ENCODE results near the gene KHK.
A peak's percentile ranks its signal among the peaks of the same experiment; 100 is the strongest.

Gene KHK

DNA sequence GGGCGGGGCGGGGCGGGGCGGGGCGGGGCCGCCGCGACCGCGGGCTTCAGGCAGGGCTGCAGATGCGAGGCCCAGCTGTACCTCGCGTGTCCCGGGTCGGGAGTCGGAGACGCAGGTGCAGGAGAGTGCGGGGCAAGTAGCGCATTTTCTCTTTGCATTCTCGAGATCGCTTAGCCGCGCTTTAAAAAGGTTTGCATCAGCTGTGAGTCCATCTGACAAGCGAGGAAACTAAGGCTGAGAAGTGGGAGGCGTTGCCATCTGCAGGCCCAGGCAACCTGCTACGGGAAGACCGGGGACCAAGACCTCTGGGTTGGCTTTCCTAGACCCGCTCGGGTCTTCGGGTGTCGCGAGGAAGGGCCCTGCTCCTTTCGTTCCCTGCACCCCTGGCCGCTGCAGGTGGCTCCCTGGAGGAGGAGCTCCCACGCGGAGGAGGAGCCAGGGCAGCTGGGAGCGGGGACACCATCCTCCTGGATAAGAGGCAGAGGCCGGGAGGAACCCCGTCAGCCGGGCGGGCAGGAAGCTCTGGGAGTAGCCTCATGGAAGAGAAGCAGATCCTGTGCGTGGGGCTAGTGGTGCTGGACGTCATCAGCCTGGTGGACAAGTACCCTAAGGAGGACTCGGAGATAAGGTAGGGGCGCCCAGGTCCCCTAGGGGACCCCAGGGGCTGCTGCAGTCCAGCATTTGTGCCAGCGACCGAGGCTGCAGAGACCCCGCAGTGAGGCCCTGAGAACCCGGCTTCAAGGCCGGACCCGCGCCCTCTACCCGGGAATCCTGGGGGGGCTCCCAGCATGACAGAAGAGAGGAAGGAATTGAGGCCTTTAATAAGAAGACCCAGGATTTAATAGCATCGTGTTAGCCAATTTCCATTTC, at the start of gene KHK:
Gene KHK (plus strand): TSS at position 49 of the 870 bp plus-strand sequence. CDS start 488 bp downstream, at position 537.
- peak; percentile 40 to 55 for DNase-seq

DNA sequence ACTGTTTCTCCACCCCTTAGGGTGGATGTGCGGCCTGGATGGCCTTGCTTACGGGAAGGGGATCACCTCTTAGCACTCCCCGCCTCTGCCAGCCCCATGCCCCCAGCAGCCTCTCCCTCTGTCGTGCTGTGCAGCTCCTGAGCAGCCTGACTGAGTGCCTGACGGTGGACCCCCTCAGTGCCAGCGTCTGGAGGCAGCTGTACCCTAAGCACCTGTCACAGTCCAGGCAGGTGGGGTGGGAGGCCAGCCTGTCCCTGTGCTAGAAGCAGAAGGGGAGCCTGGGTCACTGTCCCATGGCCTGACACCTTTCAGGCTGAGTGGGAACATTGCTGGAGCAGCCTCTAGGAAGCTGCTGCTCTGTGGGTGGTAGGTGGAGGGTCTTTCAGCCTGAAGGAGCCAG, 48.6 kb upstream of the KHK start:
- DNase-seq = no peak

DNA sequence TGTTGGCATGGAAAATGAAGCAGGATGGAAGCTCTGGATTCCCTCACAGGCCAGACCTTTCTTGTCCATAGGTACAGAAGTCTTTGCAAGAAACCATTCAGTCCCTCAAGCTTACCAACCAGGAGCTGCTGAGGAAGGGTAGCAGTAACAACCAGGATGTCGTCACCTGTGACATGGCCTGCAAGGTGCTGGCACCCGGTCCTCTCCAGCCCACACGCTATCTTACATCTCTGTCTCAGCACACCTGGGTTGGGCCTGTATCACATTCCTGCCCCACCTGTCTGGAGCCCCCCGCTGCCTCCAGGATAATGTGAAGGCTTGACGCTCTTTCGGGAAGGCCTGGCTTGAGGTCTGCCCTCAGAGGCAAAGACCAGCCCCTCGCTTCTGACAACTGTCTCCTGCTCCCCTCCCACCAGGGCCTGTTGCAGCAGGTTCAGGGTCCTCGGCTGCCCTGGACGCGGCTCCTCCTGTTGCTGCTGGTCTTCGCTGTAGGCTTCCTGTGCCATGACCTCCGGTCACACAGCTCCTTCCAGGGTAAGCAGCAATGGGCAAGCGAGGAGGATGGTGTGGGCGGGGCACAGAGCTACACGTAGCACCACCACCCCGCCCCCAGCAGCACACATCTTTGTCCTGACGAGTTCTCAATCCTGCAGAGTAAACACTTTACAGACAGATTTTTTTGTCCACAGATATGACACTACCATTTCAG, 47.8 kb upstream of the KHK start:
- DNase-seq = no peak

DNA sequence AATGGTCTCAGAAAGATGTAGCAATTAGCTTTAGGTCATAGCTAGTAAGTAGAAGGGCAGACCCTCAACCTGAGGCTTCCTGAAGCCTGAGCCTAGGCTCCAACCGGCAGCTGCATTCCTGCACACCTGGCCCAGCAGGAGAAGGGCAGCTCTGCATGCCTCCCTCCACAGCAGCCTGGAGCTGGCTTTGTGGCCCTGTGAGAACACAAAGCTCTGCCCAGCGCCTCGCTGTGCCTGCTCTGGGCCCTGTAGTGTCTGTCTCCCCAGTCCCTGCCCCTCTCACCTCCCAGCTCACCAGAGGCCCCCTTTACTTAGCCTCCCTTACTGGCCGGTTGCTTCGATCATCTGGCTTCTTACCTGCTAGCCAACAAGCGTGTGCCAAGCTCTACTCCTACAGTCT, 47.1 kb upstream of the KHK start:
- no peak for DNase-seq

DNA sequence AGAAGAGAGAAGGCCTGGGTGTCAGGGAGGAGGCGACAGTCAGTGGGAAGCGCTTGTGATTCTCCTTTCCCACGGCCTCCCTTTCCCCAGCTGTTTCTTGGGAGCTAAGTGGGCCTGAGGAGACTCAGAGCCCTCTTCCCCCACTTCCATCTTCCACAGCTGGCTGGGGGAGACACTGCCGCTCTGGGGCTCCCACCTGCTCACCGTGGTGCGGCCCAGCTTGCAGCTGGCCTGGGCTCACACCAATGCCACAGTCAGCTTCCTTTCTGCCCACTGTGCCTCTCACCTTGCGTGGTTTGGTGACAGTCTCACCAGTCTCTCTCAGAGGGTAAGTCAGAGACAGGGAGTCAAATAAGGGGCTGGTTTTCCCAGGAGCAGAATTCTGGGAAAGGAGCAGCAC, 46.7 kb upstream of the KHK start:
- DNase-seq = no peak

DNA sequence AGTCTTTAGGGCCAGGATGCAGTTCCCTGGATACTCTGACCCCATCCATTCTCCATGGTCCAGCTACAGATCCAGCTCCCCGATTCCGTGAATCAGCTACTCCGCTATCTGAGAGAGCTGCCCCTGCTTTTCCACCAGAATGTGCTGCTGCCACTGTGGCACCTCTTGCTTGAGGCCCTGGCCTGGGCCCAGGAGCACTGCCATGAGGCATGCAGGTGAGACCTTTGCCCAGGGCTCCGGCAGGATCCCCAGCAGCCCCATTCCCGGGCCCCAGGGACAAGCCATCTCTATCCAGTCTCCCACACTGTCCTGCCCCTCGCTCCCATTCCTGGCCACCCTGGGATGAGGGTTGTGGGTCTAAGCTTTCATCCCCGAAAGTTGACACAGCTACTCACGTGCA, 46.3 kb upstream of the KHK start:
- no peak for DNase-seq

DNA sequence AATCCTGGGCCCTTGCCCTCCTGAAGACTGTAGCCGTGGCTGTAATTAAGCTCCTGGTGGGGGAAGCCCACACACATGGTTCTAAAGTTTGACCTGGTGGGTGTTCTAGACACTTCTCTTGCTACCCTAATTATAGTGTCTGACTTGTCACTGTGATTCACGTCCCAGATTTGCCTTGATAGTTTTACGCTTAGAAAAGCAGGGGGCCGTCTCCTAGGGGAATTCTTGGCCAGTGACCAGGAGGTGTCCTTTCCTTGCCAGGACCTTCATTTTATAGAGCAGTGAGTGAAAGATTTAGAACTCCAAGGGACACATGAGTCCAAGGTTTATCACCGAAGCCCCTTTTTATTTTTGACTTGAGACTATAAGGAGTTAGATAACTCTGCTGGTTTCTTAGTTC, 44.8 kb upstream of the KHK start:
- no peak for DNase-seq

DNA sequence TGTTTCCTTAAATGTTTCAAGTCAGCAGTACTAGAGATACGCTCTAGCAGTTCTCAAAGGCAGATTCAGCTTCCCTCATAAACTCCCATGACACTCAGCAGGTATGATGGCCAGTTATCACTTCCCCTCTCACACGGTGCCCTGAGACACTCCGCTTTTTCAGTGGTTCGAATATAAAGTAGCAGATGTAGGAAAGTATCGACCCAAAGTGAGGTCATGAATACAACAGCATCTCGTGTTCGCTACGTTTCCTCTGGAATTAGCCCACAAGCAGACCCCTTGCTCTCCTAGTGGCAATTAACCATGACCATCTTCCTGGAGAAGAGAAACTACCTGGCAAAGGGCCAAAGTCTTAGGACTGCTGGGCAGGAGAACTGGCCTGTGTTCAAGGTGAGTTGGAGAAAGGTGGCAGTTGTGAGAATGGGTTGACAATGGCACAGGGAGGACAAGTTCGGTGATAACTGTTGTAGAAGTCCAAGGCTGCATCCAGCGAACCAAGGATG, 44.4 kb upstream of the KHK start:
- DNase-seq = no peak

DNA sequence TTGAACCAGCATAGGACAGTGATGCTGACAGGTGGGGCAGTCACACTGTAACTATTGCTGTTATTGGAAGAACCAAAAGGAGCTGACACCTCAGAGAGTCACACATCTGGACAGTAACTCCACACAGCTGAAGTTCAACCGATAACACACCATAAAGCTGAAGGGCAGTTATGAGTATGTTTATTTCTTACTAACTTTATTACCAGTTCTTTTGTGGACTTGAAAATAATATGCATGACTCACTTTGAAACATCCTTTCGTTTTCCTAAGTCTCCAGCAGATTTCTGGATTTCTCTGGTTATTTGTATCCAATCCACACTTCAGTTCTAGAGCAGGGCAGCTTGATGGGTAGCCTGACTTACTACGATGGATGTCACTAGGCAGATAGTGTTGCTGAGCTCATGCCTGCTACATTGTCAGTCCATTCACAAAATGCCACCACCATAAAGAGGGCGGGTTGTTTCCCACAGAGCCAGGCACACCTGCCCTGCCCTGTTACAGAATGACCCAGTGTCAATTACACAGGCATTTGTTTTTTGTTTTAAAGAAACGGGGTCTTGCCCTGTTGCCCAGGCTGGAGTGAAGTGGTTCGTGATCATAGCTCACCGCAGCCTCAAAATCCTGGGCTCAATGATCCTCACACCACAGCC, 43.5 kb upstream of the KHK start:
- DNase-seq = no peak

DNA sequence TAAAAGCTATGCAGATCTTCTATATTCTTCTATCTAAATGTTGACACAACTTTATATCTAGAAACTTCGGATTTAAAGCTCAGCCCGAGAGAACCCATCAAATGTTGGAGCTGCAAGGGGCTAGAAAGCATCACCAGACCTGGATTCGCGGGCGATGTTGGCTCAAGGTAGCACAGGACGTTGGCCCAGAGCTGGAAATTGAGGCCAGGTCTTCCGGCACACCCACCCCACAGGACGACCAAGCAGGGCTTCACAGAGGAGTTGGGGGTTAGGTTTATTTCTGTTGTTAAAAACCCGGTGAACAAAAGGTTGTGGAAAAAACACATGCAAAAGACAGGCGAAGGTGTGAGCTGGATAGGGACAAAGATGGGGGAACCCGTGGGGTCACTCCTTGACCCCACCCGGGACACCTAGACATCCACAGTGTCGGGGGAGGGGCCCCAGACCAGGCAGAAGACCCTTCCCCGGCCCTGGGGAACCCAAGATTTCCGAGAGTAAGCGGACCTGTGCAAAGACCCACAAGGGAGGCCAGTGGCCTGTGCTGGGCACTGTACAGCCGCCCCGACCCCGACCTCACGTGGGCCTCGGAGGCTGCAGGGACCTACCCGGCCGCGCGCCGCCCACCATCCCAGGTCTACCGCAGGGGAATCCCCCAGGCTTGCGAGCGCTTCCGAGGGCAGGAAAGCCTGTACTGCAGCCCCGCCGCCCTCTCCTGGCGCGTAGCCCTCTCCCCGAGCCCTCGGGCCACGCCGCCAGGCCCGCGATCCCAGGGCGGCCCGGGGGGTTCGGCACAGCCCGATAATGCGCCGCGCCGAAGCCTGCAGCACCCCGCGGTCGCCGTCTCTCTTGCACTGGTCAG, 36.9 kb upstream of the KHK start:
- peak; percentile 71 to 78 for DNase-seq

DNA sequence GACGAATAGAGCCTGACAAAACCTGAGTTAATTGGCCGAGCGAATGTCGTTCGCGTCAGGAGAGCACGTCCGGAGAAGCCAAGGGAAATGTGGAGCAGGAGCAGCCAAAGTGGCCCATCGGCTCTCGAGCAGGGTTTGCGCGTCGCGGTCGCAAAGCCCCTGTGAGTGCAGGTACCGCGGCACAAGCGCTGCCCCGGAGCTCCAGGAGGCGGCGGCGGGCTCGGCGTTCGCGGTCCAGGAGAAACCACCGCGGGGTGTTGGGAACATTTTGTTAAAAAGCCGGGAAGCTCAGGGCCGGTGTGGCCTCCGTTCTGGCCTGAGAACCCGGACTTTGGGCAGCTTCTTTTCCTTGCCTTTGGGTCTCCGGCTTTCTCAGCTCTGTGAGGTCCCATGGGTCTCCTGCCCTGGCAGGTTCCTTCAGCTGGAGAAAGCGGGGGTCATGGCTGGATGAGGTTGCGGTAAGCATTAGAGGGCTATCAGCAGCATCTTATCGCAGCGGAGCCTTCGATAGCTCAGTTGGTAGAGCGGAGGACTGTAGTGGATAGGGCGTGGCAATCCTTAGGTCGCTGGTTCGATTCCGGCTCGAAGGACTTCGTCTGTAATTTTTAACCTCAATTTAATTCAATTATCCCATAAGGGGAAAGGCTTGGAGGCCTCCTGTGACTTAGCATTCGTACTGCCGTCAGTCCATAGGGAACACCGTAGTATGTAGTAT, 36.1 kb upstream of the KHK start:
- DNase-seq = peak; percentile 91 to 94

DNA sequence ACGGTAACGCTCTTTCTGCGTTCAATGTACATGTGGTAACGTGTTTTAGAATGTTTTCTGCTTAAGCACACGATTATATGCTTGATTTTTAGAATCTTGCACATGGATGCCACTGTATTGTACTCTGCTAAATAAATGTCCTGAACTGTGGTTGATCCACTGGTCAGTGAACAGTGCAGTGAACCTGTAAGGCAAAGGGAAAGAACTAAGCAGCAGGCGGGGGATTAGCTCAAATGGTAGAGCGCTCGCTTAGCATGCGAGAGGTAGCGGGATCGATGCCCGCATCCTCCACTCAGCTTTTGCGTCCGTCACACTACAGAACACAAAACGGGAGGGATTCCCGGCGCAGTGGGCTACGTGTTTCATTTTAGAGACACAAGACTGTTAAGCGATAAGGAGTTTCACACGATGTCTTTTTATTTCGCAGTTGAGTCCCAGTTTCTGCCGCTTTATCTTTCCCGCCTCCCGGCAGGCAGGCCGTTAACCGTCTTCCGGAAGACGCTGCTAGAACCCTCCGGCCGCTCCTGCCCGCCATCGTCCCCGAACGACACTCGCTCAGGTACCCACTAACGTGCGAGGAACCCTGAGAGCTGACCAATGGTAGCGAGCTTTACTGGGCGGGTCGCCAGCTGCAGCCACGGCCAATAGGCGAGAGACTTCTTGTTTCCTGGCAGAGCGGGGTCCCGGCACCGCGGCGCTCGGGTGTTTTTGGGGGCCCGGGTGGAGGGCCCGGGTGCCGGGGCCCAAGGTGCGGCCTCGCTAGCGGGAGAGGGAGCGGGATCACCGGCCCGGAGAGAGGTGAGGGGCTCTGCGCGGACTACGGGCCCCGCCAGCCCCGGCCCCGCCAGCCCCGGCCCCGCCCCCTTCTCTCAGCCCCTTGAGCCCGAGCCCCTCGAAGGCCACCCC, 35.3 kb upstream of the KHK start, which contains the start of gene AGBL5:
Gene AGBL5 (plus strand): TSS at position 673 of the 906 bp plus-strand sequence. CDS start 1,291 bp downstream, outside the sequence.
- DNase-seq = peak; percentile 95 to 98

DNA sequence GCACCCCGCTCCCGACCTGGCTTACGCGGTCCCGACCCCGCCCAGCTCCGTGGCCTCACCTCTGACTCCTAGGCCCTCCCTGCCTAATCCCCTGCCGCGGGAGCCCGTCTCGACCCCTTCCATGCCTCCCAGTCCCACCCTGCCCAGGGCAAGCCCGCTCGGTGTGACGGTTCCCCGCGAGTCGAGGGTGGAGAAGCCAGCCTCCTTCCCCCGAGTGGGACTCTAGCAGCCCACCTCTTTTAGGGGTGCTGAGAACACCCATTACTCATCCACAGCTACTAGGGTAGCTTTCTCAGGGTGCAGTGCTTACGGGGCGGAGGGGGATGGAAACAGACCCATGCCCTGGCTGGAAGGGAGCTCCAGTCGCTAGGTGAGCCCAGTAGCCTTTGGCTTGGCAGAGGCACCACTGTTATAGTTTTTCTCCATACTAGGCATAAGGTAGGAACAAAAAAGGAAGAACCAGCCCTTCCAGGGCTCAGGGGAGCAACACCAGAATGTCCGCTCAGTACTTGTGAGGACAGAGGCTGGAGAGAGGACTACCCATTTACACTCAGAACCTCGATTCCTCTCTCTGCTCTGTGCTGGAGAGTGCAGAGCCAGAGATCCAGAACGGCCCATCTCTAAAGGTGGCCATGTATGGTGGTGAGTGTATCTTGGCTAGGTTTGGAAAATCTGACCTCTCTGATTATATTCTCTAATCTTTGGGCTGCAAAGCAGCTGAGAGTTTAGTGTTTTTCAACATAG, 34.5 kb upstream of the KHK start:
- DNase-seq = peak; percentile 34 to 41

DNA sequence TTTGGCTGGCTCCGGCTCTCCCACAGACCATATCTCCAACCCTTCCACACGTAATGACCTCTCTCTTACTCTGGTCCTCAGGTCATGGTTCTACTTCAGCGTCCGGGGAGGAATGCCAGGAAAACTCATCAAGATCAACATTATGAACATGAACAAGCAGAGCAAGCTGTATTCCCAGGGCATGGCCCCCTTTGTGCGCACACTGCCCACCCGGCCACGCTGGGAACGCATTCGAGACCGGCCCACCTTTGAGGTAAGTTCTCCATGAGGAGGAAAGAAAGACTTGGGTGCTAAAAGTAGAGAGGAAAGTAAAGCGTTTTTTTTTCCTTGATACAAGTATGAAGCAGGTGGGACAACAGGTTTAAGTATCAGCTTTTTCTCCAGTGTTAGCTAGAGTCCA, 33.3 kb upstream of the KHK start:
- DNase-seq = no peak

DNA sequence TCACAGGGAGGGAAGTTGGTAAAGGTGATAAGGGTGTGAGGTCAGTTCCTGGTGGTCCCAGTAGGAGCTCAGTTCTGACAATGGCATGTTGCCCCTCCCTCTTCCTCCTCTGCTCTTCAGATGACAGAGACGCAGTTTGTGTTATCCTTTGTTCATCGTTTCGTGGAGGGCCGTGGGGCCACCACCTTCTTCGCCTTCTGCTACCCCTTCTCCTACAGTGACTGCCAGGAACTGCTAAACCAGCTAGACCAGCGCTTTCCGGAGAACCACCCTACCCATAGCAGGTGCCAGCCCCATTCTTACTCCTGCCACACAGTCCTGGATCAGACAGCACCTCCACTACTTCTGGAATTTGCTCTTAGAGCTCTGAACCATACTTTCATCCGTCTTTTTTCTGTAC, 32.8 kb upstream of the KHK start:
- DNase-seq = no peak

DNA sequence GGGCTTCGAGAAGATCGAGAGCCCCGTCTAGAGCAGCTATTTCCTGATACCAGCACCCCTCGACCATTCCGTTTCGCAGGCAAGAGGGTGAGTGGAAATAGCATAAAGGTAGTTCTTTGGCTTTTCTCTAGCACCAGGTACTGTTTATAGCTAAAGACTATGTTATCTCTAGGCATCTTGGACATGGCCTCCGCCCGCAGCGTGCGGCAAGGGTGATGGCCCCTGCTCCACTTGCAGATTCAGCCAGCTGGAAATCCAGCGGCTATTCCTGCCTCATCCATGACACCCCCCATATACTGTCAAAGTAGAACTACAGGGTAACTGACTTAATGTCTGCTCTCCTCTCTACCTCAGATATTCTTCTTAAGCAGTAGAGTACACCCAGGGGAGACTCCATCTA, 31.9 kb upstream of the KHK start:
- DNase-seq = no peak

DNA sequence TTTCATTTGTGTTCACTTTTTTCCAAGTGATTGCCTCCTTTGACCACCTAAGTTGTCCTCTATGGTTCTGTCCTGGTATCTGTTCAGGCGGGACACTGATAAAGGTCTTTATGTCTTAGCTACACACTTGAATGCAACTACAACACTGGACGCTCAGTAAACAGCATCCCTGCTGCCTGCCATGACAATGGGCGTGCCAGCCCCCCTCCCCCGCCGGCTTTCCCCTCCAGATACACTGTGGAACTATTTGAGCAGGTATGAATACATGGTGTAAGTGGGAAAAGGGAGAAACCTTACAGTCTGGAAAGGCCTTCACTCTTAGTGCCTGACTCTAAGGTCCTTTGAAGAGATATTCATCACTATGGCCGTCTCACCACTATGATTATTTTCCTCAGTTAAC, 29.4 kb upstream of the KHK start:
- no peak for DNase-seq

DNA sequence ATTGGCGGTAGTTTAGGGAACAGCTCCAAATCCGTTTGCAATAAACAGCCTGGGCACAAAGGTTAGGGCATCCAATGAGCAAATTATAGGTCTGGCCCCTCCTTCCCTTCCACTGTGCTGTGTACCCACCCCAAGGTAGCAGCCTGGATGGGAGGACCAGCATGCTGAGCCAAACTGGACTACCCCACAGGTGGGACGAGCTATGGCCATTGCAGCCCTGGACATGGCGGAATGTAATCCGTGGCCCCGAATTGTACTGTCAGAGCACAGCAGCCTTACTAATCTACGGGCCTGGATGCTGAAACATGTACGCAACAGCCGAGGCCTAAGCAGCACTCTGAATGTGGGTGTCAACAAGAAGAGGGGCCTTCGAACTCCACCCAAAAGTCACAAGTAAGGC, 28.4 kb upstream of the KHK start:
- no peak for DNase-seq

DNA sequence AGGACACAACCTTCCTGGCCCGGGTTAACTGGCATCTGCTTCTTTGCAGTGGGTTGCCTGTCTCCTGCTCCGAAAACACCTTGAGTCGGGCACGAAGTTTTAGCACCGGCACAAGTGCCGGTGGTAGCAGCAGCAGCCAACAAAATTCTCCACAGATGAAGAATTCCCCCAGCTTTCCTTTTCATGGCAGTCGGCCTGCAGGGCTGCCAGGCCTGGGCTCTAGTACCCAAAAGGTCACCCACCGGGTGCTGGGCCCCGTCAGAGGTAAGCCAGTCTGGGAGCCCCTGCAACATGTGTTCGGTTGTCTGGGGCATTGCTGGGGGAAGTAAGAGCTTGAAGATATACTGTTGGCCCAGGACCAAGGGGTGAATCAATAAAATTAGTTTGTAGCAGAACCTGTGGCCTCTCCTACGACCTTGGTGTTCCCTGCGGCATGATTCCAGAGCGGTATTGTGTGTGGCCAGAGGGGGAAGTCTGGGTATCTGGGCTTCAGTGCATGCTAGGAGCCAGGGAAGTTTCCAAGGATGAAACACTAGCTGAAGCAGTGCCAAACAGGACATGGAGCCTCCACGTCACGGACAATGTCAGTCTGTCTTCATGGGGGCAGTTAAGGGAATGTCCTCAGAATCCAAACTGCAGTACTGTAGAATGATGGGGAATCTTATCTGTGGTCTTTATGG, 27.3 kb upstream of the KHK start:
- DNase-seq = no peak
